Tibial artery (tissue), 4 donors: ENCODE results near the gene RBX1.

ENCODE experiments used
- DNase-seq, 2 donors: peaks; one replicate each; pipeline ENCODE4 v3.0.0-alpha.2; 2019
- H3K27ac ChIP-seq, 2 donors: fragments of 200-600 bp; sonication (generic) in 1 of 2; 1 replicate in 1 of 2; 2 replicates in 1 of 2; pipeline ENCODE4 v1.5.1; 2018 to 2019; ENCODE audit warnings: mild to moderate bottlenecking in 1 of 2
- H3K27me3 ChIP-seq, 2 donors: fragments of 200-600 bp; sonication (generic) in 1 of 2; one replicate each; pipeline versions ENCODE4 v1.5.1 to v1.6.0; 2016 to 2019
- H3K36me3 ChIP-seq, 3 donors: fragments of 200-600 bp; sonication (generic) in 2 of 3; one replicate each; pipeline ENCODE4 v1.5.1; 2016 to 2019; ENCODE audit warnings: mild to moderate bottlenecking in 2 of 3
- H3K4me1 ChIP-seq, 4 donors: fragments of 200-600 bp; sonication (generic) in 2 of 4; 1 replicate in 3 of 4; 2 replicates in 1 of 4; pipeline ENCODE4 v1.5.1; 2016 to 2019
- H3K4me3 ChIP-seq, 2 donors: fragments of 200-600 bp; sonication (generic) in 1 of 2; 1 replicate in 1 of 2; 2 replicates in 1 of 2; pipeline ENCODE4 v1.5.1; 2018 to 2019; ENCODE audit warnings: mild to moderate bottlenecking in 2 of 2
- H3K9me3 ChIP-seq, 3 donors: fragments of 200-600 bp; sonication (generic) in 1 of 3; one replicate each; pipeline ENCODE4 v1.5.1; 2016 to 2019
- intact Hi-C: fragments of 100-400 bp; cut with DNase I; formaldehyde crosslinking; loops from one replicate; pipeline ENCODE4 v1.15.0; 2023; ENCODE audit warnings: low total_unique reads
- TF ChIP-seq, protein P1 (sequence below), 2 experiments: fragments of 200-600 bp in 1 of 2; fragments of 450-650 bp in 1 of 2; IDR thresholded peaks; one replicate each; pipeline ENCODE4 v1.5.1; 2017 to 2019; ENCODE audit warnings: antibody characterized with exemption in 2 of 2, mild to moderate bottlenecking in 1 of 2, moderate library complexity in 1 of 2

RBX1 gene

GRCh38 chr22:40958299-40958698, 7.1 kb downstream of the RBX1 start:
- TF ChIP-seq, protein P1, sequence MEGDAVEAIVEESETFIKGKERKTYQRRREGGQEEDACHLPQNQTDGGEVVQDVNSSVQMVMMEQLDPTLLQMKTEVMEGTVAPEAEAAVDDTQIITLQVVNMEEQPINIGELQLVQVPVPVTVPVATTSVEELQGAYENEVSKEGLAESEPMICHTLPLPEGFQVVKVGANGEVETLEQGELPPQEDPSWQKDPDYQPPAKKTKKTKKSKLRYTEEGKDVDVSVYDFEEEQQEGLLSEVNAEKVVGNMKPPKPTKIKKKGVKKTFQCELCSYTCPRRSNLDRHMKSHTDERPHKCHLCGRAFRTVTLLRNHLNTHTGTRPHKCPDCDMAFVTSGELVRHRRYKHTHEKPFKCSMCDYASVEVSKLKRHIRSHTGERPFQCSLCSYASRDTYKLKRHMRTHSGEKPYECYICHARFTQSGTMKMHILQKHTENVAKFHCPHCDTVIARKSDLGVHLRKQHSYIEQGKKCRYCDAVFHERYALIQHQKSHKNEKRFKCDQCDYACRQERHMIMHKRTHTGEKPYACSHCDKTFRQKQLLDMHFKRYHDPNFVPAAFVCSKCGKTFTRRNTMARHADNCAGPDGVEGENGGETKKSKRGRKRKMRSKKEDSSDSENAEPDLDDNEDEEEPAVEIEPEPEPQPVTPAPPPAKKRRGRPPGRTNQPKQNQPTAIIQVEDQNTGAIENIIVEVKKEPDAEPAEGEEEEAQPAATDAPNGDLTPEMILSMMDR (IDR thresholded peaks at IDR 0.05) = no peak
- Histone ChIP-seq H3K9me3 (no peaks in the 10 kb centered on the region), H3K4me1 (peaks cover 0 to 12% (median 1%) of the 10 kb centered on the region in 4 donors), H3K27me3 (no peaks in the 10 kb centered on the region), H3K36me3 (peaks cover 18 to 80% (median 34%) of the 10 kb centered on the region in 3 donors), H3K4me3 (no peak overlapping the region), H3K27ac (no peak overlapping the region)
- DNase-seq = no peak
- intact Hi-C loops = no loop called here

DNA sequence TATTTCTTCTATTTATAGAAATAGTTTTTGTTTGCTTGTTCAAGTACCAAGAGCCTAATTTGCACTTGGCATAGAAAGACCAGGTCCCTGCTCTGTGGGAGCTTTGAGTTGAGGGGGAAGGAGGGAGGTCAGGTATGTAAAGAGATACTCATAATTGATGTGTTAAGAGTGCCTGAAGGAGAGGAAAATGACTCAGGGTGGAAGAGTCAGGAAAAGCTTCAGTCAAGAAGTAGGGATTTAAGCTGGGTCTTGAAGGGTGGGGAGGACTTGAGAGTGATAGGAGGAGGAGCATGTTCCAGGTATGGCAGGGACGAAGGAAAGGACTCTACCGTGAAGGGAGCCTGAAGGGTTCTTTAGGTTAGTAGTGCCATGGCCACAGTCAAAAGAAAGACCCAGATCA, 9.0 kb downstream of the RBX1 start:
- intact Hi-C loops = no loop called here
- H3K36me3 ChIP-seq = peaks cover 32 to 80% (median 46%) of the 10 kb centered on the region in 3 donors
- DNase-seq = no peak

GRCh38 chr22:40965936-40966725, 15.0 kb downstream of the RBX1 start:
- no peaks in the 10 kb centered on the region for H3K4me1 ChIP-seq
- TF ChIP-seq, protein P1 (IDR thresholded peaks at IDR 0.05) = no peak
- intact Hi-C loops = loop anchor here (5.0 kb wide), 1 partner anchor 121 kb away; no protein-coding TSS in a partner anchor
- no peak overlapping the region for H3K27ac ChIP-seq
- H3K9me3 ChIP-seq = no peaks in the 10 kb centered on the region
- H3K27me3 ChIP-seq = no peaks in the 10 kb centered on the region
- no peak overlapping the region for H3K4me3 ChIP-seq
- peaks cover 59 to 96% (median 69%) of the 10 kb centered on the region in 3 donors for H3K36me3 ChIP-seq
- DNase-seq = no peak

More for the DNA sequence above, 9.0 kb downstream of the RBX1 start:
- H3K9me3 ChIP-seq = no peaks in the 10 kb centered on the region
- peaks cover 0 to 5% (median 0%) of the 10 kb centered on the region in 4 donors for H3K4me1 ChIP-seq
- H3K27me3 ChIP-seq = no peaks in the 10 kb centered on the region
- TF ChIP-seq, protein P1 (IDR thresholded peaks at IDR 0.05) = no peak
- H3K27ac ChIP-seq = no peak overlapping the region
- no peak overlapping the region for H3K4me3 ChIP-seq

GRCh38 chr22:40966726-40967085, 15.5 kb downstream of the RBX1 start:
- intact Hi-C loops = loop anchor here (5.0 kb wide), 1 partner anchor 121 kb away; no protein-coding TSS in a partner anchor
- no peak for DNase-seq

GRCh38 chr22:40967111-40967760, 16.1 kb downstream of the RBX1 start:
- Histone ChIP-seq H3K27ac (no peak overlapping the region), H3K4me3 (no peak overlapping the region), H3K9me3 (no peaks in the 10 kb centered on the region), H3K4me1 (no peaks in the 10 kb centered on the region), H3K36me3 (peaks cover 59 to 97% (median 69%) of the 10 kb centered on the region in 3 donors), H3K27me3 (no peaks in the 10 kb centered on the region)
- DNase-seq = no peak
- intact Hi-C loops = loop anchor here (5.0 kb wide), 1 partner anchor 120 kb away; no protein-coding TSS in a partner anchor
- TF ChIP-seq, protein P1 (IDR thresholded peaks at IDR 0.05) = no peak

More at GRCh38 chr22:40966726-40967085, 15.5 kb downstream of the RBX1 start:
- TF ChIP-seq, protein P1 (IDR thresholded peaks at IDR 0.05) = no peak
- Histone ChIP-seq H3K9me3 (no peaks in the 10 kb centered on the region), H3K4me3 (no peak overlapping the region), H3K4me1 (no peaks in the 10 kb centered on the region), H3K27me3 (no peaks in the 10 kb centered on the region), H3K27ac (no peak overlapping the region), H3K36me3 (peaks cover 59 to 97% (median 68%) of the 10 kb centered on the region in 3 donors)
